D721Med (cell line): Measurements from ENCODE around the gene RDH13.

Experiments used
- DNase-seq: peaks from one replicate; pipeline ENCODE4 v3.0.0; 2011; ENCODE audit warnings: low spot score; ENCODE audit not compliant: insufficient read length
- FAIRE-seq: peaks from 2 replicates; lab custom pipeline; 2011; peaks lifted over from hg19 to GRCh38; lab: Jason Lieb, UNC
- CTCF ChIP-seq: IDR thresholded peaks from 2 replicates; pipeline ENCODE4 v1.5.1; 2012; ENCODE audit warnings: mild to moderate bottlenecking, control low read depth; ENCODE audit not compliant: insufficient read depth; ENCODE audit errors: missing control alignments

The RDH13 gene

GRCh38 chr19:55048446-55048845, 14.5 kb downstream of the RDH13 start:
- DNase-seq (no peak), FAIRE-seq (no peak)
- TF ChIP-seq CTCF = no peak

GRCh38 chr19:55047951-55048350, 15.0 kb downstream of the RDH13 start:
- no peak for TF ChIP-seq CTCF
- FAIRE-seq (no peak), DNase-seq (no peak)

- FAIRE-seq (no peak), DNase-seq (no peak)
- TF ChIP-seq CTCF = no peak
Observed at GRCh38 chr19:55046975-55047622, 15.8 kb downstream of the RDH13 start.

- DNase-seq (no peak), FAIRE-seq (no peak)
- no peak for TF ChIP-seq CTCF
Observed at GRCh38 chr19:55044771-55045716, 17.9 kb downstream of the RDH13 start.

GRCh38 chr19:55044286-55044685, 18.7 kb downstream of the RDH13 start:
- TF ChIP-seq CTCF = no peak
- no peak for DNase-seq
- FAIRE-seq = no peak

- FAIRE-seq = no peak
- no peak for DNase-seq
- TF ChIP-seq CTCF = no peak
Observed at GRCh38 chr19:55042688-55043087, 20.3 kb downstream of the RDH13 start.

GRCh38 chr19:55042344-55042678, 20.6 kb downstream of the RDH13 start:
- FAIRE-seq (no peak), DNase-seq (no peak)
- TF ChIP-seq CTCF = no peak
